ENCODE results near the gene TATDN3.
A peak's percentile ranks its signal among the peaks of the same experiment; 100 is the strongest.
"Not testable (repeated sequence)": the region's sequence is repeated elsewhere in the genome, so short reads cannot be mapped to it uniquely, and the experiment has no call there.

Gene TATDN3

GRCh38 chr1:212775241-212775640, 16.5 kb upstream of the TATDN3 start:
- no peak for DNase-seq (ENCODE audit: extremely low read depth, low read depth)
- H3K4me3 ChIP-seq (replicated peaks; ENCODE audit: low read depth, low read length) = no peak overlapping the region
- TF ChIP-seq CTCF (IDR thresholded peaks at IDR 0.05; ENCODE audit: low read depth, low read length, missing control alignments) = no peak

- no peak for TF ChIP-seq CTCF (IDR thresholded peaks at IDR 0.05; ENCODE audit: low read depth, low read length, missing control alignments)
- DNase-seq (ENCODE audit: extremely low read depth, low read depth) = no peak
Observed at GRCh38 chr1:212777151-212777550, 14.5 kb upstream of the TATDN3 start.

GRCh38 chr1:212779086-212779485, 12.6 kb upstream of the TATDN3 start:
- not testable (repeated sequence) for H3K4me3 ChIP-seq (replicated peaks; ENCODE audit: low read depth, low read length); DNase-seq (ENCODE audit: extremely low read depth, low read depth)

More at GRCh38 chr1:212777151-212777550, 14.5 kb upstream of the TATDN3 start:
- no peak overlapping the region for H3K4me3 ChIP-seq (replicated peaks; ENCODE audit: low read depth, low read length)

- H3K4me3 ChIP-seq (replicated peaks; ENCODE audit: low read depth, low read length) = no peak overlapping the region
- no peak for DNase-seq (ENCODE audit: extremely low read depth, low read depth)
- no peak for TF ChIP-seq CTCF (IDR thresholded peaks at IDR 0.05; ENCODE audit: low read depth, low read length, missing control alignments)
Observed at GRCh38 chr1:212780759-212781158, 10.9 kb upstream of the TATDN3 start.

GRCh38 chr1:212781225-212781624, 10.5 kb upstream of the TATDN3 start:
- no peak overlapping the region for H3K4me3 ChIP-seq (replicated peaks; ENCODE audit: low read depth, low read length)
- no peak for DNase-seq (ENCODE audit: extremely low read depth, low read depth)
- TF ChIP-seq CTCF (IDR thresholded peaks at IDR 0.05; ENCODE audit: low read depth, low read length, missing control alignments) = no peak

- peak; percentile 38 for TF ChIP-seq CTCF (IDR thresholded peaks at IDR 0.05; ENCODE audit: low read depth, low read length, missing control alignments)
- no peak for DNase-seq (ENCODE audit: extremely low read depth, low read depth)
- H3K4me3 ChIP-seq (replicated peaks; ENCODE audit: low read depth, low read length) = no peak overlapping the region
Observed at GRCh38 chr1:212782422-212783154, 9.1 kb upstream of the TATDN3 start.

- no peak for TF ChIP-seq CTCF (IDR thresholded peaks at IDR 0.05; ENCODE audit: low read depth, low read length, missing control alignments)
- no peak for DNase-seq (ENCODE audit: extremely low read depth, low read depth)
- H3K4me3 ChIP-seq (replicated peaks; ENCODE audit: low read depth, low read length) = no peak overlapping the region
Observed at GRCh38 chr1:212783976-212784375, 7.7 kb upstream of the TATDN3 start.

Data from HFF-Myc (cell line).